Activated naive CD8-positive, alpha-beta T cell treated with anti-CD3 and anti-CD28 coated beads for 36 hours (primary cell): ENCODE results near the gene ARMC9. TPM values are rescaled to one million over a fixed set of nuclear protein-coding genes. Genes with fewer than 3 reads are reported as not detected.
A peak's percentile ranks its signal among the peaks of the same experiment; 100 is the strongest.

Experiments used
- DNase-seq: peaks from one replicate; pipeline ENCODE4 v3.0.0; 2021
- H3K27ac Mint-ChIP-seq: one replicate; pipeline ENCODE4 v1.8.0; 2022; ENCODE audit warnings: mild to moderate bottlenecking, moderate library complexity, mixed read lengths
- H3K27me3 Mint-ChIP-seq: one replicate; pipeline ENCODE4 v1.8.0; 2022; ENCODE audit warnings: mild to moderate bottlenecking, mixed read lengths
- H3K36me3 Mint-ChIP-seq: one replicate; pipeline ENCODE4 v1.8.0; 2021; ENCODE audit warnings: mild to moderate bottlenecking, mixed read lengths
- H3K4me1 Mint-ChIP-seq: one replicate; pipeline ENCODE4 v1.8.0; 2021; ENCODE audit warnings: mixed read lengths
- H3K4me3 Mint-ChIP-seq: one replicate; pipeline ENCODE4 v1.8.0; 2022; ENCODE audit warnings: mild to moderate bottlenecking, moderate library complexity, mixed read lengths
- H3K9me3 Mint-ChIP-seq: one replicate; pipeline ENCODE4 v1.8.0; 2022; ENCODE audit warnings: mixed read lengths
- total RNA-seq, 2 experiments: library from RNA; stranded (reverse); gene quantifications; one replicate each; pipeline ENCODE4 v1.2.3, GENCODE V29; 2021

Gene ARMC9, protein sequence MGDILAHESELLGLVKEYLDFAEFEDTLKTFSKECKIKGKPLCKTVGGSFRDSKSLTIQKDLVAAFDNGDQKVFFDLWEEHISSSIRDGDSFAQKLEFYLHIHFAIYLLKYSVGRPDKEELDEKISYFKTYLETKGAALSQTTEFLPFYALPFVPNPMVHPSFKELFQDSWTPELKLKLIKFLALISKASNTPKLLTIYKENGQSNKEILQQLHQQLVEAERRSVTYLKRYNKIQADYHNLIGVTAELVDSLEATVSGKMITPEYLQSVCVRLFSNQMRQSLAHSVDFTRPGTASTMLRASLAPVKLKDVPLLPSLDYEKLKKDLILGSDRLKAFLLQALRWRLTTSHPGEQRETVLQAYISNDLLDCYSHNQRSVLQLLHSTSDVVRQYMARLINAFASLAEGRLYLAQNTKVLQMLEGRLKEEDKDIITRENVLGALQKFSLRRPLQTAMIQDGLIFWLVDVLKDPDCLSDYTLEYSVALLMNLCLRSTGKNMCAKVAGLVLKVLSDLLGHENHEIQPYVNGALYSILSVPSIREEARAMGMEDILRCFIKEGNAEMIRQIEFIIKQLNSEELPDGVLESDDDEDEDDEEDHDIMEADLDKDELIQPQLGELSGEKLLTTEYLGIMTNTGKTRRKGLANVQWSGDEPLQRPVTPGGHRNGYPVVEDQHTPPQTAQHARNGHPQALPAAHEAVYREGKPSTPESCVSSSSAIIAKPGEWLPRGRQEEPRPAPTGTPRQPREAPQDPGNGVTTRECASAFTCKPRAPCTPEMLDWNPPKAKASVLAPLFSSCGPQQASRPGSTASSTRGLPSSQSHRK
- 1 to 10 TPM; 3.9 to 5.1 TPM for total RNA-seq

DNA sequence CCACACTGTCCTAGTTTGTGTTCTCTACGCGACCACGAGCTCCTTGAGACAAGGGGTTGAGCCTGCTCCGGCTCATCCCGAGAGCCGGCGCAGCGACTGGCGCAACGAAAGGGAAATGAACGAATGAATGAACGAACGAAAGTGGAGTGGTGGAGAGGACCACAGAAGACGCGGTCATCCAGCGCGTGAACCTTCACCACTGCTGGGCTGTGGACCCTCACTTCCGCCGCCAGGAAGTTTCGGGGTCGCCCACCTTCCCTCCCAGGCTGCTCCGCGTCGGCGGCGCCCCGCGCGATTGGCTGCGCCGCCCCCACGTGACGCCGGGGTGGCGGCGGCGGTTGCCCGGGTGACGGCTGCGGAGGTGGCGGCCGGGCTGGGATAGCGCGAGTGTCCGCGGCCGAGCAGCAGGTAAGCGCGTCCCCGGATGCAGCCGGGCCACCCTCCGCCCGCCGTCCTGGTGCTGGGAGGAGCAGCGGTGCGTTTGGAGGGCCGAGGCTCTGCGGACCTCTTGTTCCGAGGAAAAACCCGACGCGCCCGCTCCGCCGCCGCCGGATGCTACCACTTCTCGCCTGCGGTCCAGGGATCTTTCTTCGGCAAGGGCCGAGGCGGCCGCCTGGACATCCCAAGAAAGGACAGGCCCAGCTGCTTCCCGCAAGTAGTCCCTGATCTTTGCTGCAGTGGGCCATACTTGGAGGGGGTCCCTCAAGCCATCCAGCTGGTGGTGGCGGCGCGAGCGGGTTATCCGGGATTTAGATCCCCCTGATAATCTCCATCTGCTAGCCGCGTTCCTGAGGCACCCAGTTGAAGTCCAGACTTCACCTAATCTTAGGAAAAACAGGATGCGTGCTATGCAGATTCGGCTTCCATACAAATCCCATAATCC, at the start of gene ARMC9:
TSS of gene ARMC9 (plus strand) at position 341 of the 883 bp plus-strand sequence. CDS start 7,608 bp downstream, outside the sequence.
- DNase-seq: peak; percentile 88
- Mint-ChIP-seq H3K27ac (peak within 1 kb of the TSS; percentile 82), H3K9me3 (no peaks in the 10 kb centered on the region), H3K36me3 (no peaks in the 10 kb centered on the region), H3K4me3 (peak within 1 kb of the TSS; percentile 90), H3K27me3 (no peaks in the 10 kb centered on the region), H3K4me1 (peaks cover 23% of the 10 kb centered on the region)

DNA sequence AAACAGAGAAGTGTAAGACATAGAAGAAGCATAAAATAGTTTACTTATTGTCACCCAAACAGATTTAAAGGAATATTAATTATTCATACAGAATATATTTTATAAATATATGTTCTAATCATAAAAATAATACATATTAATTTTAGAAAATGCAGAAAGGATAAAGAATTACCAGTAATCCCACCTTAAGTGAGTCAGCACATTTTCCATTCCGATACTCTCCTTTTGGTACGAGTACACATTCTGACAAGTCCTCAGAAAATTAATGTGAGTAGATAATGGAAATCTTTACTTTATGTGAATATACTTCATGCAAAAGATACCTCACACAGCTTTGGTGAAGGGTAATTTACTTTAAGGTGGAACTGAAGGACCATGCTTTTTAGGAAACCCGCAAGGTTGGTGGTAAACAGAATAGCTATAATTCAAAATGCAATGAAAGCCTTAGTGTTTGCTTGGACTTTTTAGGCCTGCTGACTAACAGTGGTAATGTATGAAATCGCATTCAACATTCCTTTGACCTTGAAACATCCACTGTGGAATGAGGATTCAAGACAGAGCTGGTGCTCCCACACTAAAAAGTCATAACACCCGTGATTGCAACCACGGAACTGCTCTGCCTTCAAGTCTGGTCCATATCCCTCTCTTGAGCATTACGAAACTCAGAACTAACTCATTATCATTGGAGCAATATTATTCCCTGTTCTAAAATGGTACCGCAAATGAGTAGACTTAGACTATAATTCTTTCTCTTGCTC, 45.5 kb upstream of the ARMC9 start:
- Mint-ChIP-seq H3K4me3 (no peak overlapping the region), H3K36me3 (peaks cover 5% of the 10 kb centered on the region), H3K27me3 (no peaks in the 10 kb centered on the region), H3K9me3 (no peaks in the 10 kb centered on the region), H3K4me1 (peaks cover 4% of the 10 kb centered on the region), H3K27ac (no peak overlapping the region)
- no peak for DNase-seq

DNA sequence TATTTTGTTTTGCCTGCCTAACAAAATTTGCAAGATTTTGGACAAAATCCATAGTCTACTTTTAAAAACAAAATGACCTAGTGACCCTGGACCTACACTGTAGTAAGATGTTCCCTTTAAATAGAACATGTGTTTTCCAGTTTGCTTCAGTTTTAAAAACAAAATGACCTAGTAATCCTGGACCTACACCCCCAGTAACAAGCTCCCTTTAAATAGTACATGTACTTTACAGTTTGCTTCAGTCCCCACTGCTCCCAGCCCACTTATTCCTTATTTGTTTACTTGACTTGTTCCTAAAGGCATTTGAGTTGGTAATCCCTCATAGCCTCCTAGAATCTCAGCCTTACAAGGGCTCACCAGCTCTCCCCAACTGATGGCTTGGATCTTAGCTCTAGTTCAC, 39.1 kb upstream of the ARMC9 start:
- Mint-ChIP-seq H3K27ac (peak overlapping the region; percentile 14), H3K9me3 (no peaks in the 10 kb centered on the region), H3K27me3 (no peaks in the 10 kb centered on the region), H3K4me1 (peaks cover 13% of the 10 kb centered on the region), H3K4me3 (no peak overlapping the region), H3K36me3 (peaks cover 14% of the 10 kb centered on the region)
- DNase-seq: no peak

DNA sequence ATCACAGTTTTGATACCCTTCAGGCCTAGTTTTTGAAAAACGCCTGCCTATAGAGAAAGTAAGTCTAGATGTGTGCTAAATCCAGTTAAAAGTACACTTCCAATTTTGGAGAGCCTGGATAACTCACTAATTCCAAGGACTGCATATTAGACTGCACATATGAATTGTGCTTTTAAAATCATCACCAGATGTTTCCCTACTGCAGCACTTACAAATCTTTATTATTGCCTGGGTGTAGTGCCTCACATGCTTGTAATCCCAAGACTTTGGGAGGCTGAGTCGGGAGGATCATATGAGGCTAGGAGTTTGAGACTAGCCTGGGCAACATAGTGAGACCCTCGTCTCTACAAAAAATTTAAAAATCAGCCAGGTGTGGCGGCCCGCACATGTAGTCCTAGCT, 37.7 kb upstream of the ARMC9 start:
- DNase-seq: no peak
- Mint-ChIP-seq H3K27me3 (no peaks in the 10 kb centered on the region), H3K4me1 (peaks cover 13% of the 10 kb centered on the region), H3K36me3 (peaks cover 19% of the 10 kb centered on the region), H3K4me3 (no peak overlapping the region), H3K27ac (no peak overlapping the region), H3K9me3 (no peaks in the 10 kb centered on the region)

DNA sequence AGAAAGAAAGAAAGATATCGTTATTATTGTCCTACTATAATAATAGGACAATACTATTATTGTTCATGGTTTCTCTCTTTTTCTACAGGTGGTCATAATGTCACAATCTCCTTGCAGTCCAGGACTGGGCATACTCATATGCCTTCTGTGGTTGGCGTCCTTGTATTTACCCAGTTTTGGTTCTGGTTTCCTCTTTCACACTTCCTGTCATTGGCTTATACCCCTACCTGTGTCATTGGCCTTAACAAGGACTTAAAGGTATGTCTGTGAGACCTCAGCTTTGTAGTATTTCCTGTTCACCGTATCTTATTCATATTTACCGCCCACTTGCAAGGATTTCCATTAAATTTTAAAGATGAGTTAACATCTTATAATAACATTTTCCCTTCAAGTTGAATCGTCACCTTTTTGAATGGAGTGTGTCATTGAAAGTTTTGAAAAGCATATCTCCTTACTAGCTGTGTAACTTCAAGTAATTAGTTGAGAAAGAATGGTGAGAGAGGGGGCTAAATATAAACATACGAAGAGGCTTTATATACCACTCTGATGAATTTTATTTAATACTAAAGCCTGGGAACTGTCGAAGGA, 37.1 kb upstream of the ARMC9 start:
- Mint-ChIP-seq H3K4me3 (no peak overlapping the region), H3K27ac (peak overlapping the region; percentile 82), H3K36me3 (peaks cover 22% of the 10 kb centered on the region), H3K9me3 (no peaks in the 10 kb centered on the region), H3K4me1 (peaks cover 13% of the 10 kb centered on the region), H3K27me3 (no peaks in the 10 kb centered on the region)
- no peak for DNase-seq

DNA sequence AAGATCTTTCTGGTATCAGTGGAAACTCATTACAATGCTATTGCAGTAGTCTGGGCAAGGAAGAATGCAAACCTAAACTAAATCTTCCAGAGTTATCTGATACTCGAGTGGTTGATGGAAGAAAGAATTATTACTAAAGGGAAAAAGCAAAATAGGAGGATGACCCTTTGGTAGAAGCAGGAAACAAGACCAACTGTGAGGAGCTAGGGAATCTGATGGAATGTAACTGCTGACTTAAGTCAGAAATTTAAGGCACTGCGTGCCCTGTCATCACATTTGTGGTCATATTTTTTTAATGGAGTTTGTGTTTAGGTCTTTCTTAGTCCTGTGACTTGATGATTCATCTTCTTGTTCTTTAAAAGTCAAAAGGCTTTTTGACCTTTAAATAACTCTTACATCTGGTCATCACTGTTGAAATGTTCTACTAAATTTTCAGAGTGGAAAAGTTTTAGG, 36.5 kb upstream of the ARMC9 start:
- Mint-ChIP-seq H3K27ac (peak overlapping the region; percentile 82), H3K4me3 (no peak overlapping the region), H3K27me3 (no peaks in the 10 kb centered on the region), H3K4me1 (peaks cover 14% of the 10 kb centered on the region), H3K36me3 (peaks cover 28% of the 10 kb centered on the region), H3K9me3 (no peaks in the 10 kb centered on the region)
- DNase-seq: no peak

DNA sequence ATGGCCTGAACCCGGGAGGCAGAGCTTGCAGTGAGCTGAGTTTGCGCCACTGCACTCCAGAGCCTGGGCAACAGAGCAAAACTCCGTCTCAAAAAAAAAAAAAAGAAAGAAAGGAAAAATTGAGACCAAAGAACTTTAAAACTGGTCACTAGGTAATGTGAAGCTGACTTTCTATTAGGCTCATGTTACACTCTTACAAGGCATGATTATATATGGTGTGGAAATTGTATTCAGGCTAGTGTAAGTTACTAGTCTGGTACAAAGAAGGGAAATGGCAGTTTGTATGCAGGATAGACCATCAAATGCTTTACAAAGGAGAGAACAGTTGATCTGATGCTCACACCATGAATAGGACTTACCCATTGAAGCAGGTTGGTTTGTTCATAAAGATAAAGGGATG, 35.4 kb upstream of the ARMC9 start:
- Mint-ChIP-seq H3K4me3 (no peak overlapping the region), H3K36me3 (peaks cover 39% of the 10 kb centered on the region), H3K27me3 (no peaks in the 10 kb centered on the region), H3K27ac (peak overlapping the region; percentile 9), H3K4me1 (peaks cover 25% of the 10 kb centered on the region), H3K9me3 (no peaks in the 10 kb centered on the region)
- DNase-seq: no peak

DNA sequence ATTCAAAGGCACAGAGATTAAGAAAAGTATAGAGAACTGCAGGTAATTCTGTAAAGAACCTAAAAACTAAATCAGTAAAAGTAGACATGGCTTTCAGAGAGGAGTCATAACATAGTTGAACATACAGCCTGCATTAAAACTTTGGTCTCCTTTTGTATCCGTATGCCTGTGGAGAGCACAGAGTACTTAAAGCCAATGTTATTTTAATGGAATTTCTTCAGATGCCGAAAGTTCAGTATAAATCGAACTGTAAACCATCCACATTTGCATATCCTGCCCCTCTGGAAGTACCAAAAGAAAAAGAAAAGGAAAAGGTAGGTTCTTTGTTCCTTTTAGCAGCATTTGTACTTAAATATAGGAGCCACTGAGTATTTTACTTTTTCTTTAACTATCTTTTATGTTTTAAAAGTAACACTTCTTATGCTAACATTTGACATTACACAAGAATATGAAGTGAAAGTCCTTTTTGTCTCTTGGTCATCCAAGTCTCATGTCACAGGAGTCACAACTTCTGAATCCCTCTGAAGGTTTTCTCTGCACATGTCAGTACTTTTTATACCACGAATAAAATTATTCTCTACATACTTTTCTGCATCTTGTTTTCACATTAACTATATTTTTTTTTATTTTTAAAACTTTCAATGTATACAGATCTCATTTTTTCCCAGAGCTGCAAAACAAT, 34.9 kb upstream of the ARMC9 start:
- Mint-ChIP-seq H3K4me1 (peaks cover 30% of the 10 kb centered on the region), H3K36me3 (peaks cover 43% of the 10 kb centered on the region), H3K27me3 (no peaks in the 10 kb centered on the region), H3K4me3 (no peak overlapping the region), H3K27ac (peak overlapping the region; percentile 9), H3K9me3 (no peaks in the 10 kb centered on the region)
- no peak for DNase-seq

DNA sequence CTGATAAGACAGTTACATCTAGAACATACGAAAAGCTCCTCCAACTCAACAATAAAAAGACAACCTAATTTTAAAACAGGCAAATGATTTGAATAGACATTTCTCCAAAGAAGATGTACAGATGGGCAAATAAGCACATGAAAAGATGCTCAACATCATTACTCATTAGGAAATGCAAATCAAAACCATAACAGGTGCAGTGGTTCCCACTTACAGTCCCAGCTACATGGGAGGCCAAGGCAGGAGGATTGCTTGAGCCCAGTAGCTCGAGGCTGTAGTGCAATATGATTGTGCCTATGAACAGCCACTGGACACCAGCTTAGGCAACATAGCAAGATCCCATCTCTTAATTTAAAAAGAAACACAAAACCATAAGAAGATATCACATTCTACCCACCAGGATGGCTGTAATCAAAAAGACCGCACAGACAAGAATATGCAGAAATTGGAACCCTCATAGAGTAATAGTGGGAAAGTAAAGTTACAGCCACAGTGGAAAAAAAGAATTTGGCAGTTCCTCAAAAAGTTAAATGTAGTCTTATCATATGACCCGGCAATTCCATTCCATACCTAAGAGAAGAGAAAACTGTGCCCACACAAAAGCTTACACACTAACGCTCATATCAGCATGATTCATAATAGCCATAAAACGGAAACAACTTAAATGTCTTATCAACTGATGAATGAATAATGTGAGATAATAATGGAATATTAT, 30.5 kb upstream of the ARMC9 start:
- Mint-ChIP-seq H3K9me3 (no peaks in the 10 kb centered on the region), H3K4me3 (no peak overlapping the region), H3K27ac (peak overlapping the region; percentile 57)

DNA sequence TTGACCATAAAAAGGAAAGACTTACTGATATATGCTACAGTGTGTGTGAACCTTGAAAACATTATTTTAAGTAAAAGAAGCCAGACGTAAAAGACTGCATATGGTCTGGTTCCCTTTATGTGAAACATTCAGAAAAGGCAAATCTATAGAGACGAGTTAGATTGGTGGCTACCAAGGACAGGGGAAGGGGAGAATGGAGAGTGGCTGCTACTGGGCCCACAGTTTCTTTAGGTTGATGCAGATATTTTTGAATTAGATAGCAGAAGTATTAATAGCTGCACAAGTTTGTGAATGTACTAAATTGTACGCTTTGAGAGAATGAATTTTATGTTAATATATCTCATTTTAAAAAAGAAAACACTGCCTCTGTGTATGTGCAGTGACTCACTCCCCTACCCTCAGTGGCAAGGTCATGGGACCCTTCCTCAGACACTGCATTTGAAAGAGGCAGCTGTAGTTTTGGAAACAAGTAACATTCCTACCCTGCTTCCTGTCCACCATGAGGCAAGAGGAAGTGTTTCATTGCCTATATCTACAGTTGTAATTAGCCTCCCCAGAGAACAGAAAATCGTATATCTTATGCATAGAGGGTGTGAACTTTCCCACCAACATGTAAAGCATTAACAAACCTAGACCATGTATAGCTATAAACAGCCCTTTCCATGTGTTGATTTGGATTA, 29.8 kb upstream of the ARMC9 start:
- Mint-ChIP-seq H3K4me1 (peaks cover 20% of the 10 kb centered on the region), H3K9me3 (no peaks in the 10 kb centered on the region), H3K4me3 (no peak overlapping the region), H3K27ac (peak overlapping the region; percentile 57), H3K36me3 (peaks cover 37% of the 10 kb centered on the region), H3K27me3 (no peaks in the 10 kb centered on the region)
- DNase-seq: no peak

More for the DNA sequence above, 30.5 kb upstream of the ARMC9 start:
- Mint-ChIP-seq H3K36me3 (peaks cover 37% of the 10 kb centered on the region), H3K27me3 (no peaks in the 10 kb centered on the region), H3K4me1 (peaks cover 20% of the 10 kb centered on the region)
- DNase-seq: no peak

DNA sequence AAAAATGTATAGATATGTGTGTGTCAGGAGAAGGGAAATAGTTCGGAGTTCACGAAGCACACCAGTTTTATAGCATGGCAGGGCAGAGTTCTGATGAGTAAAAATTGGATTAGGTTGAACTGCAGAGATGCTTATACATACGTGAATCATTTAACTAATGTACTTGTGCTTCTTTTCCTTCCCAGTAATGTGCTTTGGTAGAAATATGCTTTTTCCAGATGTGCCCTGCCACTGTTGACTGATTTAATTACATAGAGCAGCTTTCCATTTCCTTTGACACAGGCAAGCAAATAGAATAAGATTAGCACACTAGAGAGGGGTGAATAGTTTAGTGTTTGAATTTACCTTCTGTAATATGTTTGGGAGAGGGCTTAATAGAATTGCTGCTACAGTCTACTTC, 28.9 kb upstream of the ARMC9 start:
- peaks cover 20% of the 10 kb centered on the region for H3K4me1 Mint-ChIP-seq
- H3K27me3 Mint-ChIP-seq: no peaks in the 10 kb centered on the region
- H3K36me3 Mint-ChIP-seq: peaks cover 40% of the 10 kb centered on the region
- H3K4me3 Mint-ChIP-seq: no peak overlapping the region
- H3K27ac Mint-ChIP-seq: no peak overlapping the region
- no peaks in the 10 kb centered on the region for H3K9me3 Mint-ChIP-seq
- DNase-seq: no peak

DNA sequence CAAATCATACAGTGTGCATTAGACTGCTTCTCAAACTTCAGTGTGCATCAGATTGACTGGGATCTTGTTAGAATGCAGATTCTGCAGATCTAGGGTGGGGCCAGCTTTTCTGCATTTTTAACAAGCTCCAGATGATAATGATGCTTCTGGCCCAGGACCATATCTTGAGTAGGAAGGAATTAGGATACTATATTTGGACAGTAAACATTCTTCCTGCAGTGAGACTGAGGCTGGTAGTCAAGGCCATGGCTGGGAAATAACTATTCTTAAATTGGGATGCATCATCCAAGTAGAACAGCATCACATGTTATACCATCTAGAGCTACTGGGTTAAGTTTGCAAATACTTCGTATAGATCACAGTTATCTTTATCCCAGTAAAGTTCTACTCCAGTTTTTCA, 28.4 kb upstream of the ARMC9 start:
- Mint-ChIP-seq H3K27me3 (no peaks in the 10 kb centered on the region), H3K4me1 (peaks cover 20% of the 10 kb centered on the region), H3K36me3 (peaks cover 45% of the 10 kb centered on the region), H3K4me3 (no peak overlapping the region), H3K27ac (no peak overlapping the region), H3K9me3 (no peaks in the 10 kb centered on the region)
- no peak for DNase-seq
